ENCODE results near the gene KCNMB4. TPM values are rescaled to one million over a fixed set of nuclear protein-coding genes. Genes with fewer than 3 reads are reported as not detected.

The KCNMB4 gene
- total RNA-seq, 1 donor from 2014 or later: 6.0 TPM

- H3K36me3 ChIP-seq: no peaks in the 10 kb centered on the region
- ATAC-seq (peak; percentile 63), DNase-seq (no peak)
- H3K4me3 ChIP-seq: peak overlapping the region; percentile 32
- H3K27ac ChIP-seq: no peak overlapping the region
- H3K9me3 ChIP-seq: no peaks in the 10 kb centered on the region
- no peaks in the 10 kb centered on the region for H3K27me3 ChIP-seq
- intact Hi-C loops (cut with DNase I): no loop called here
- no peak for TF ChIP-seq CTCF (IDR thresholded peaks at IDR 0.05)
- H3K4me1 ChIP-seq: no peaks in the 10 kb centered on the region
Measured at GRCh38 chr12:70467918-70468733, 102.0 kb downstream of the KCNMB4 start.

GRCh38 chr12:70468741-70469140, 102.7 kb downstream of the KCNMB4 start:
- DNase-seq (no peak), ATAC-seq (no peak)
- Histone ChIP-seq H3K4me3 (peak overlapping the region; percentile 32), H3K27ac (no peak overlapping the region), H3K36me3 (no peaks in the 10 kb centered on the region), H3K9me3 (no peaks in the 10 kb centered on the region), H3K27me3 (no peaks in the 10 kb centered on the region), H3K4me1 (no peaks in the 10 kb centered on the region)
- intact Hi-C loops (cut with DNase I): no loop called here
- no peak for TF ChIP-seq CTCF (IDR thresholded peaks at IDR 0.05)

GRCh38 chr12:70469221-70469820, 103.2 kb downstream of the KCNMB4 start:
- Histone ChIP-seq H3K9me3 (no peaks in the 10 kb centered on the region), H3K27me3 (no peaks in the 10 kb centered on the region), H3K27ac (no peak overlapping the region), H3K4me3 (no peak overlapping the region), H3K36me3 (no peaks in the 10 kb centered on the region), H3K4me1 (no peaks in the 10 kb centered on the region)
- ATAC-seq (peak; percentile 58), DNase-seq (no peak)
- intact Hi-C loops (cut with DNase I): no loop called here
- TF ChIP-seq CTCF (IDR thresholded peaks at IDR 0.05): no peak

GRCh38 chr12:70482764-70483163, 116.7 kb downstream of the KCNMB4 start:
- H3K27me3 ChIP-seq: no peaks in the 10 kb centered on the region

More at GRCh38 chr12:70482764-70483163, 116.7 kb downstream of the KCNMB4 start:
- no peak for TF ChIP-seq CTCF (IDR thresholded peaks at IDR 0.05)
- DNase-seq (no peak), ATAC-seq (no peak)
- H3K4me1 ChIP-seq: no peaks in the 10 kb centered on the region
- no peak overlapping the region for H3K4me3 ChIP-seq
- H3K27ac ChIP-seq: no peak overlapping the region
- H3K36me3 ChIP-seq: no peaks in the 10 kb centered on the region
- no peaks in the 10 kb centered on the region for H3K9me3 ChIP-seq
- intact Hi-C loops (cut with DNase I): no loop called here

Other genes with a start within 250 kb of the KCNMB4 start
- gene CNOT2, start 122.9 kb upstream of the KCNMB4 start, total RNA-seq: 71.4 TPM

All from upper lobe of right lung (tissue), 1 donor.